HG03039 (cell line): Measurements from ENCODE around the gene CNNM1.

ENCODE experiments used
- ATAC-seq: cut with Tn5 transposase; IDR thresholded peaks from one replicate; pipeline ENCODE4 v1.9.1; 2021; ENCODE audit warnings: mild to moderate bottlenecking, moderate library complexity; ENCODE audit not compliant: unreplicated experiment

Gene CNNM1

GRCh38 chr10:99411546-99411945, 82.4 kb downstream of the CNNM1 start:
- ATAC-seq: no peak

GRCh38 chr10:99412099-99412498, 82.9 kb downstream of the CNNM1 start:
- ATAC-seq: no peak

GRCh38 chr10:99418910-99419624, 89.9 kb downstream of the CNNM1 start:
- ATAC-seq: no peak

GRCh38 chr10:99419688-99420087, 90.5 kb downstream of the CNNM1 start:
- ATAC-seq: no peak

- no peak for ATAC-seq
These were observed 92.1 kb downstream of the CNNM1 start for GRCh38 chr10:99421233-99421739.

- ATAC-seq: no peak
These were observed 93.5 kb downstream of the CNNM1 start for GRCh38 chr10:99422529-99423096.

GRCh38 chr10:99424656-99425055, 95.5 kb downstream of the CNNM1 start:
- ATAC-seq: no peak

- ATAC-seq: no peak
These were observed 96.0 kb downstream of the CNNM1 start for GRCh38 chr10:99425204-99425603.

GRCh38 chr10:99426689-99427088, 97.5 kb downstream of the CNNM1 start:
- no peak for ATAC-seq

- ATAC-seq: no peak
These were observed 98.5 kb downstream of the CNNM1 start for GRCh38 chr10:99427566-99428190.

- ATAC-seq: no peak
These were observed 100.5 kb downstream of the CNNM1 start for GRCh38 chr10:99429517-99430095.

- peak; percentile 11 for ATAC-seq
These were observed 100.9 kb downstream of the CNNM1 start for GRCh38 chr10:99430116-99430450.

GRCh38 chr10:99430451-99431189, 101.5 kb downstream of the CNNM1 start, which contains the start of gene GOT1:
Gene GOT1 (minus strand): TSS chr10:99430624. CDS start chr10:99430565, 59 bp downstream.
- ATAC-seq: peak; percentile 95

- no peak for ATAC-seq
These were observed 102.1 kb downstream of the CNNM1 start for GRCh38 chr10:99431190-99431760.

- no peak for ATAC-seq
These were observed 102.9 kb downstream of the CNNM1 start for GRCh38 chr10:99432047-99432446.

GRCh38 chr10:99432881-99433280, 103.7 kb downstream of the CNNM1 start:
- ATAC-seq: no peak

GRCh38 chr10:99433378-99434020, 104.3 kb downstream of the CNNM1 start:
- no peak for ATAC-seq

- no peak for ATAC-seq
These were observed 107.0 kb downstream of the CNNM1 start for GRCh38 chr10:99435986-99436638.

- no peak for ATAC-seq
These were observed 109.7 kb downstream of the CNNM1 start for GRCh38 chr10:99438890-99439289.

- ATAC-seq: no peak
These were observed 113.2 kb downstream of the CNNM1 start for GRCh38 chr10:99442394-99442793.
